HG03354 (cell line): ENCODE measurements around the gene NRG2.

Experiments
- ATAC-seq: cut with Tn5 transposase; IDR thresholded peaks from one replicate; pipeline ENCODE4 v1.9.1; 2021; ENCODE audit warnings: mild to moderate bottlenecking; ENCODE audit not compliant: unreplicated experiment, poor library complexity, severe bottlenecking

The NRG2 gene

DNA sequence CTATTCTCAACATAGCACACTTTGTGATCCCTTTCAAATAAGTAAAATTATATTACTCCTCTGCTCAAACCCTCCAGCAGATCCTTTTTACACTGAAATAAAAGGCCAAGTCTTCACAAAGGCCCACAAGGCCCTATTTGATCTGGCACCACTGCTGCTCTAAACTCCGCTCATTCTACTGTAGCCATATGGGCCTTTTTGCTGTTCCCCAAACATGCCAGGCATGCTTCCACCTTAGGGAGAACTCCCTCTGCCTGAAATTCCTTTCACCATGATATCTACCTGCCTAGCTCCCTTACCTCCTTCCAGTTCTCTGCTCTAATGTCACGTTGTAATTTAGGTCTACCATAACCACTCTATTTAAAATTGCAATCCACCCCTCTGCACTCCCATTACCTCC, 28.3 kb downstream of the NRG2 start:
- ATAC-seq = no peak

DNA sequence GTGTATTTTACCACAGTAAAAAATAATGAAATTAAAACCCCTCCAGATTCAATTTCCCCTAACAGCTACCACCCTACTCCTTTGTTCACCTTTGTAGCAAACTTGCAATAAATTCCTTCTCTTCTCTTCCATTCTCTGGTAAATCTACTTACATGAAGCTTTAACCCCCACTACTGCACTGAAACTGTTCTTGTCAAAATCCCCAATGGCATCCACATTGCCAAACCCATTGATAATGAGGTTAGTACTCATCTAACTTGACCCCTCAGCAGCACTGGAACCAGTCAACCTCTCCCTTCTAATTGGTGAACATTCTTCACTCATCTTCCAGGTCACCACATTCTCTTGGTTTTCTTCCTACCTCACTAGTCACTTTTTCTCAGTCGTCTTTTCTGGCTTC, 29.6 kb downstream of the NRG2 start:
- ATAC-seq = no peak

DNA sequence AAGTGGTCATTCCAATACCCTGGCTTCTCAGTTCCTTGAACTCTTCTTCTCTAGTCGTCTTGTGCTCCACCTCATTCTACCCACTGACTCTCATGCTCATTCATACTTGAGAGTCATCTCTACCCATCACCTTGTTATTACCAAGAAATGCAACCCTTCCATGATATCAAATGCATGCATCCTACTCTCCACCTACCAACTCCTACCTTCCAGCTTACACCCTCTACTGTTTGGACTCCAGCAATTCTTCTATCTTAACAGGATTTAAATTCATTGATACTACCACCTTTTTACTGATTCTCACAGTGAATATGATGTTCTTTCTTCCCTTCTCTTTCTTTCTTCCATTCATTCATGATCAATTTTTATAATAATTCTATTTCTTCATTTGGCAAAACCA, 30.7 kb downstream of the NRG2 start:
- ATAC-seq = no peak

DNA sequence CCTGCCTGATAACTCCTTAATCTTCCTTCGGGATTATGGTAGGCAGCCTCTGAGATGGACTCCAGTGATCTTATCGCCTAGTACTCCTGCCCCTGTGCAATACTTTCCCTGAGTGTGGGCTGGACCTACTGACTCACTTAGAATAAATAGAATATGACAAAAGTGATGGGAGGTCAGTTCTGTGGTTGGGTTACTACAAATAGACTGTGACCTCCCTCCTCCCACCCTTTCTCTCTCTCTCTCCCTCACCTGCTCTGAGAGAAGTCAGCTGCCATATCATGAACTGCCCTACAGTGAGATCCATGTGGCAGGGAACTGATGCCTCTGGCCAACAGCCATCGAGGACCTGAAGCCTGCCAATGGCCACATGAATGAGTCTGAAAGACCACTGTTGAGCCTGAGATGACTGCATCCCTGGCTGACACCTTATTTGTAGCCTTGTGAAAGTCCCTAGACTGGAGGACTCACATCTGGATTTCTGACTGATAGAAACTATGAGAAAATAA, 31.7 kb downstream of the NRG2 start:
- ATAC-seq = peak; percentile 86

DNA sequence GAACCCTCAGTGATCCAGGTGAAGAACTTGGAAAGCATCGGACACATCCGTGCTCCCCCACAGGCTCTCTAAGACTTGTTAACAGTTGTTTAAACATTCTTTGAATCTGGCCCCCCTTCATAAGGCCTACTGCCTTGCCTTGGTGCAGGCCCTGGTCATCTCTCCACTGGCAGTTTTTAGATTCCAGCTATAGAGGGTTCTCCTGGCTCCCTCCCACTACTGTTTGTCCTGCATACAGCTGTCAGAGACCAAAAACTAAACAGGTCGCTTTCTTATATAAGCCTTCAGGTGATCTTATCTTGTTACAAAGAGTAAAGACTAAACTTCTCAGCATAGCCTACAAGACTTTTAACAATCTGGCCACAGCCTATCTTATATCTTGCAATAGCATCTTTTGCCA, 32.3 kb downstream of the NRG2 start:
- no peak for ATAC-seq

DNA sequence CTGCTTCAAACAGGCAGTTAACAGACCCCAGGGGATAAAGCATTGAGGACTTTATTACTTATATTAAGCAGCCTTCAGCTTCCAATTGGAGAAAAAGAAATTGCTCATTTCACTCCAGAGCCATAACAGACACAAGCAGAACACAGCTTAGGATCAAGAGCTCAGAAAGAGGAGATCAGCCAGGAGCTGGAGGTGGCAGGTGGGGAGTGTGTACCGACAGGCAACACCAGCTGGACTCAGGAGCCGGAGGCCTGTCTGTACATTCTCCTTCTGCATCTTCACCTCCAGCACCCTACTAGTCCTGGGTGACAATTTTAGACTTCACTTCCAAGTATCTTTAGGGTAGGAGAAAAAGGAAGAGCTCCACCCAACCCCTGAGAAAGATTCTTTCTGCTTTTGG, 35.8 kb downstream of the NRG2 start:
- no peak for ATAC-seq

DNA sequence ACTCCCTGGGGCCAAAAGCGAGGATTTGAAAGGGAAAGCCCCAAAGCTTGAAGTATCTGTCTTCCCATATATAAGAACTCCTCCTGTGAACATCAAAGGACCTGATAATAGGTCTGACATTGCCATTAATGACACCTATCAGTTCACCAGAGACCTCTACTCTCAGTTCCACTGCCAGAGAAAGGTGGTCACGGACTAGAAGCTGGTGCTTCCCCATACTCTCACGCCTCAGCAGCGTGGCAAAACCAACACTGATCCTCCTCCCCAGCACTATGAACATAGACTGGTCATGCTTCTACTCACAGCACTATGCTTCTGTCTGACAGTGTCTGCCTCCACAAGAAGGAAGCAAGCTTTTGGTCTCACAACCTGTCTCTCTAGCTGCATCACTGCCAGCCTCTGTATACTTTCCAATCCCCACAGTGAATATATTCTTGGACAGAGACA, 37.9 kb downstream of the NRG2 start:
- peak; percentile 97 for ATAC-seq

DNA sequence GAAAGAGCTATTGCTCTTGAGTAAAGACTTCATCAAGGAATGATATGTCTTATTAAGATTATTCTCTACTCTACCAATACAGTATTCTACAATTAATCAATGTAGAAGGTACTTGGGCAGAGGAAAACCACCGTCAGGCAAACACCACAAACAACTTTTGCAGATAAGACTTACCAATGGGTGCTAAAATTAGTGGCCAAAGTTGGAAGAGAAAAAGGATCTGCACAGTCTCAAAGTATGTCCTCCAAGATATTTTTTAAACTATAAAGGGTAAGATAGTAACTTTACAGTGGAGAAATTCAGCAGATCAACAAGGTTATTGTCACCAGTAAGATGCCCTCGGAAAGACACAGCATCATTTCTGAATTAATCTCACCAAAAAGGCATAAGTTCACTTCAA, 38.9 kb downstream of the NRG2 start:
- ATAC-seq = no peak

DNA sequence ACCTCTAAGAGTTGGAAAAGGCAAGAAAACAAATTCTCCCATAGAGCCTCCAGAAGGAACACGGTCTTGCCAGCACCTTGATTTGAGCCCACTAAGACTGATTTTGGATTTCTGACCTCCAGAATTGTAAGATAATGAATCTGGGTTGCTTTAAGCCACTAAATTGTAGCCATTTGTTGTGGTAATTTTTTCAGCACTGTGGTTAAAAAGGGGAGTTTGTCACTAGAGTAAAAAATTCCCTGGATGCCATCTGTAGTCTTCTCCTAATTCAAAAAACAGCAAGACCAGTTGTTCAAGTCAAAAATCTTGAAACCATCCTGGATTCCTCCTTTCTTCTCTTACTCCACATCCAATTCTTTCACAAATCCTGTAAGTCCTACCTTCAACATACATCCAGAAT, 39.6 kb downstream of the NRG2 start:
- ATAC-seq = no peak

DNA sequence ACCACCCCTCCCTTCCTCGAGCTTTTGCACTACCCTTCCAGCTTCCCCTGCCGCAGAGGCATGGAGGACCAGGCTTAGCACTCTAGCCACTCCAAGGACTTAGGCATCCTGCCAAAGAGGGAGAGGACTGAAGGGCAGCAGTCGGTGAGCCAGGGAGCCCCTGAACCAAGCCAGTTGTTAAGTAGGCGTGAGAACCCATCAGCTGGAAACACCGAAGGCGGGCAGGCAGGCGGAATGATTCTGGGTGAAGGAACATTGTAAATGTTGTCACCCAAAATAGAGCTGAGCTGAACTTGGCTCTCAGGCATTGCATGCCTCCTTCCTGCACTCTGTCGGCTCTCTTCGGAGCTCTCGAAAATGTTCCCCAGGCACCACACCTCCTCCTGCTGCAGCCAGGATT, 42.8 kb downstream of the NRG2 start:
- no peak for ATAC-seq

DNA sequence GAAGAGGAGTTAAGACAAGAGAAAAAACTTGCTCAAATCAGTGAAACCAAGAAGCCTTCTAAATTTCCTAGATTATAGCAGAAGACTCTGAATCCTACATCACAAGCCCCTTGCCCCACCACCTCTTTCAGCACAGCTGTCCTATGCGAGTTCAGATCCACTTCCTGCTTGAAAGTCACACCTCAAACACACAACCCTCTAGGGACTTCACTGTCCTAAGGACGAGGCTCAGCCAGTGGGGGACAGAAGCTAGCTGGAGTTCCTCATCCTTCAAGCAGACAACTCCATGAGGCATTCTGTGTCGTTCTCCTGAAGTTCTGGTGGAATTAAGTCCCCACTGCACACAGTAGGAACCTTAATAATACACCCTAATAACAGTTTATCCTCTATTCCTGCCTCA, 44.3 kb downstream of the NRG2 start:
- no peak for ATAC-seq

DNA sequence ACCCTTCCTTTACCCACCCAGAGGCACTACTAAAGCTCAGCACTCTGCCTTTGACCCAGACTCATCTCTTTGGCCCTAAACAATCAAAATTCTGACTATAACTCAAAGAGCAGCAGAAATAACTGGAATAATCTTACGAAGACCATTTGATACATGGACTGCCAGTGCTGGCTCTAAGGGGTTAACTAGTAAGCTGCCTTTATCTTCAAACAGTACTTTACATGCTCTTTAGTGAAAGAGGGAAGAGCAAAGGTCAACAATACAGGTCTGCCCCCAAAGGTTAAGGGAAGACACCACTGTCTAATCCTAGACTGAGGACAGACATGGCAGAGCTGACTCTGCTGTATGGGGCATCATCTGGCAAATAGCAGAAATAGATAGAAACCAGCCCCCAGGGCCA, 45.8 kb downstream of the NRG2 start:
- no peak for ATAC-seq

DNA sequence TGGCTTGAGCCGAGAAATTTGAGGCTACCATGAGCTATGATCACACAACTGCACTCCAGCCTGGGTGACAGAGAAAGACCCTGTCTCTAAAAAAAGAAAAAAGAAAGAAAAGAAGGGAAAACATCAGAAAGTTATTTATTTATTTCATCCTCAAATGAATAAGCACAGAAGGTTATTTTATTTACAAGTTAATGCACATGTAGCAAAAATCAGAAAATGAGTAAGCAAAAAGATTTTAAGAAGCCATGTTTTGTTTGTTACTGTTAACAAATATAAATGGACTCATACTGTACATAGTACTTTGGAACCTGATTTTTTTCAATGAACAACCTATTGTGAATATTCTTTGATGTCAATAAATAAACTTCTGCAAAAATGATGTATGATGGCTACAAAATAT, 47.2 kb downstream of the NRG2 start:
- ATAC-seq = no peak

DNA sequence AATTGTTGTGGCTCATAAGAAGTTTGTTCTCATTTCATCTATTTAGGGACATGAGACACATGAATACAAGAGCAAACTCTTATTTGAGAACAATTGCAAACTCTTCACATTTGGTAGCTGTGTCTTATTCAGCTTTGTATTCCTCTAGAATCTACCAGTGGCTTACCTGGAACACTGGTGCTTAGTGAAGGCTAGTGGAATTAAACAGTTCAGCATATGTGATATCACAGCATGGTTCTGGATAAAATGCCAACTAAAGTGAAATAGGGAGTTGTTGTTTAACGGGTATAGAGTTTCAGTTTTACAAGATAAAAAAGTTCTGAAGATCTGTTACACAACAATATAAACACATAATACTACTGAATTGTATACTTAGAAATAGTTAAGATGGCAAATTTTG, 48.9 kb downstream of the NRG2 start:
- ATAC-seq = no peak

DNA sequence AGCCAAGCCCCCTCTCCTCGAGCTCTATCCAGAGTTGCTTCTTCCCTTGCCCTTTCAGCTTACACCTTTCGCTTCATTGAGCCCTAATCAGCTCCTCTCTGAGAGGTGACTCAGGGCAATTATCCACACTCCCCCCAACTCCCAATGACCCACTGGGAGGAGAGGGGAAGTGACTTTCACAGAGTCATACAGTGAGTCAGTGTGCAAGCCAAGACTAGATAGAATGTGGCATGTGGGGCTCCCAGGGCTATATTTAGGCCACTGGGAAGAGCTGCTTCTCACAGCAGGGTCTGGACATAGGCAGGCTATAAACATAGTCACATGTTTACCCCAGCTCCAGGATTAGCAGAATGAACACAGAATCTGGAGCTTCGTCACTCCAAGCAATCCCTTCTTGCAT, 57.4 kb downstream of the NRG2 start:
- no peak for ATAC-seq

DNA sequence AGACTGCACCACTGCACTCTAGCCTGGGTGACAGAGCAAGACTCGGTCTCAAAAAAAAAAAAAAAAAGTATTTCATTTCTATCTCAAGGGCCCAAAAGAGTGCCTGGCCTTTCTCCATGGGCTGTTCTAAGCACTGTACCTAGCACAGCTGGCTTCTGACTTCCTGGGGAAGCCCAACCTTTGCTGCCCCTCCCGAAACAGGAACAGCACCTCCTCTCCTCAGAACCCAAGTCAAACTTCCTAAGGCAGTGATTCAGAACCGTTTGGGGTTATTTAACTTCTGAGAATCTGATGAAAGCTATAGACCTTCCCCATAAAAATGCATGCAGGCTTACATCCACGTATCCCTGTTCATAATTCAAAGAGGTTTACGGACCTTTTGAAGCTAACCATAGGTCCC, 57.8 kb downstream of the NRG2 start:
- no peak for ATAC-seq

DNA sequence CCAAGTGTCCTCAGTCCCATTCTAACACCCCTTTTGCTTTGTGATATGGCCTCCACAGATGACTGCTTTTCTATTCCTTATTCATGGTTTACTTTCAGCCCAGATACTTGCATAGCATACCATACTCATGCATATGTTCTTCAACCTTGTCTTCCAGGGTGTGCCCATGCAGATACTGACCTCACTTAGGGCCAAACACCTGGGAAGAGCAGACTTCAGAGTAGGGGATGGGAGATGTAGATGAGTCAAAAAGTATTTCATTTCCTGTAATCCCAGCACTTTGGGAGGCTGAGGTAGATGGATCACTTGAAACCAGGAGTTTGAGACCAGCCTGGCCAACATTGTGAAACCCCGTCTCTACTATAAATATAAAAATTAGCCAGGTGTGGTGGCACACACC, 58.3 kb downstream of the NRG2 start:
- ATAC-seq = no peak

DNA sequence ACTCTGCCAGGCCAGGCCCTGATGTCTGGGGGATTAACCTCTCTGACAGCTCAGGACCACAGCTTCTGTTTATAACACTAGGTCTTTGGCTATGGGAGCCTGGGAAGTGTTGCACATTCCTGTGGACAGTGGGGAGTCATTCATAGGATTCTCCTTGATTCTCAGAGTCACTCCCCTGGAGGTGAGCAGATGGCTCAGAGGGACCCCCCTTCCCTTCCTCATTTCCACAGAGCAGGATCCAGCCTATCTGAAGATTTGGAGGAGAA, 60.2 kb downstream of the NRG2 start:
- no peak for ATAC-seq

DNA sequence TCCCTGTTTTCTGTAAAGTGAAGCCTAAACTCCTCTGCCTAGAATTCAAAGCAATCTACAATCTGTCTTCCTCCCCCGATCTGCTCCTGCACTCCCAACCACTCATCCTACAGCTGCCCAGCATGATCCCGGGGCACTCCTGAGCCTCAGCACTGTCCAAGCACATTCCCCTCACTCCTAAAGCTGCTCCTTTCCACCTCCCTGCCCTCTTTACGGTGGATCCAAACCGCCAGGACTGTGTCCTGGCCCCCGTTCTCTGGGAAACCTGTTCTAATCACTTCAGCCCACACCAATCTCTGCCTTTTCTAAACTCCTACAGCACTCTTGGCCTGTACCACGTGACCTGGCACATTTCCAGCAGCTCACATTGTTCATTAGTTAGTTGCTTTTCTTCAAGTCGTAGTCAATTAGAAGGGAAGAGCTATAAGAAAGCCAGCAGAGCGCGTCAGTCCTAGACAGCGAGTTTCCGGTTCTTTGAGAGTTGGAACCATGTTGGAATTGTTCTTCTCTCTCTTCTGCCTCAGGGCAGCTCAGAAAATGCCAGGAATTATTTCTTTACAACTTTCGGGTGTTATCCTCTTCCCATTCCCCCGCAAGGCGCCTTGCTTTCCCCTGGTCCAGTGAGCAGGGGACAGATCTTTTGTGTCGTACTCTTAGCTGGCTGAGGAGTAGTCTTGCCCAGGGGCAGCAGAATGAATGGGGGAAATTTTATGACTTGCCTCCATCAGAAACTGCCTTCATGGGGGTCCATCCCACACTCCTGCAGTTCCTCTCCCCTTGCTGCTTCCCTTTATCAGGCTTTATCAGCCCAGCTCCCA, 60.7 kb downstream of the NRG2 start:
- no peak for ATAC-seq

DNA sequence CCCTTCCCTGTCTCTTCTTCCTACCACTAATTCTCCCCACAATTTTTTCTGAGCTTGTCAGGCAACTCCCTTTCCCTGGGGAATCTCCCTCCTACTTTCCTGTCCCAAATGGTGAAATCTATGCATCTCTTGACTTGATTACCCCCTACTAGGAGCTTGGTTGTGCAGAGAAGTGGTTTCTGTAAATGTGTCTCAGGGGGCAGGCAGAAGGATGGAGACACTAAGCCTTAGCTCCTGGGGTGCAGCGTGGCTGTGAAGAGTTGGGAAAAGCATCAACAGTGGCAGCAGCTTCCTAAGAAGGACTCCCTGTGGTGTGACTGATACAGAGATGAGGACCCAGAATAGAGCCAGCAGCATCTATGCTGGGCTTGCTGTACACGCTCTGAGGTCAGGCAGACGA, 62.3 kb downstream of the NRG2 start:
- no peak for ATAC-seq

DNA sequence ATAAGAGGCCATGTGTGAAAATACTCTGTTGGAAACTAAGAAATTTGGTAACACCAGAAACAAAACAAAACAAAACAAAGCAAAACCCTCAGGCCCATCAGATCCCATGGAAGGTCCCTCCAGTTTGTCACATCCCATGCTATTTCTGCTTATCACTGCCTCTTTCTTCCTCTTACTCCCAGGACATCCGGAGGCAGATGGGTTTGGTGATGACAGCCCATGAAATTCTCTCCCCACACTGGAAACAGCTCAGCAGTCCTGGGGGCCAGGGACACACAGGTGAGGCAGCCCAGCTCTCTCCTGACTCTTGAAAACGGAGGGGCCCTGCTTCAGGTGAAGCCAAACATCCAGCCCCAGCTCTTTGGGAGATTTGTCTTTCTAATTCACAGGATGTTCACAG, 63.2 kb downstream of the NRG2 start:
- no peak for ATAC-seq

DNA sequence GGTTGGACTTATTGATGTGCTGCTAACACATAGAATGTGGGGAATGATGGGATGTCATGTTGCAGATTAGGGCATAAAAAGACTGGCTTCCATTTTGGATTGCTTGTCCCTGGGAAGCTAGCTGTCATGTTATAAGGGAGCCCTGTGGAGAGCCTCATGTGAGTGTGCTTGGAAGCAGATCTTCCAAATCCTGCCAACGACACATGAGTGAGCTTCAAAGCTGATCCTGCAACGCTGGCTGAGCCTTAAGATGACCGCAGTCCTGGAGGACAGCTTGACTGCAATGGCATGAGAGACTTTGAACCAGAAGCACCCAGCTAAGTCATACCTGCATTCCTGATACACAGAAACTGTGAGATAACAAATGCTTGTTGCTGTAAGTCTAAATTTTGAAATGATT, 63.6 kb downstream of the NRG2 start:
- ATAC-seq = no peak
